GM21723 (cell line): ENCODE results near the gene PLEKHG4B.
"Not testable (repeated sequence)": the region's sequence is repeated elsewhere in the genome, so short reads cannot be mapped to it uniquely, and the experiment has no call there.

Experiments
- ATAC-seq: cut with Tn5 transposase; IDR thresholded peaks from one replicate; pipeline ENCODE4 v1.9.1; 2021; ENCODE audit warnings: mild to moderate bottlenecking, moderate library complexity; ENCODE audit not compliant: unreplicated experiment

The PLEKHG4B gene

DNA sequence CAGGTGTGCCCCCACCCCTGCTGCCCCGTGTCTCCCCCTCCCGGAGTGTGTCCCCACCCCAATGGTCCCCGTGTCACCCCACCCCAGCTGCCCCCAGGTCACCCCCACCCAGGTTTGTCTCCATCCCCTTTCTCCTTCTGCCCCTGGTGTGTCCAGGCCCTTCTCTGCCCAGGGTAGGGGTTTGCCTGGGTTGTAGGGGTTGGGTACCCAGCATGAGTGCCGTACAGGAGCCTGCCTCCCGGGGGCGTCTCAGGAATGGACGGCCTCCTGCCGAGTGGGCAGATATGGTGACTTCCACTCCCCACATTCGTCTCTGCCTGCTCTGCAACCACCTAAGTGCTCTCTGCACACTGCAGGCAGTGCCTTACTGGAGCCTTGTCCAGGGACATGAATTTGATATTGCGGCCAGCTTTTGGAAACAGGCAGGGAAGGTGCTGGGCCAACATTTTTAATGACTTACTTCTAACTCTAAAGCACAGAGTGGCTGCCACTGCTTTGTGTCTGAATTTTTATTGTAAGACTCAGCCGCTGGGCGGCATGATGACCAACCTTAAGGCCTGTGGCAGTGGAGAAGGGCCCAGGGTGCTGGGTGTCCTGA lies 106.0 kb downstream of the PLEKHG4B start:
- ATAC-seq, result no peak

DNA sequence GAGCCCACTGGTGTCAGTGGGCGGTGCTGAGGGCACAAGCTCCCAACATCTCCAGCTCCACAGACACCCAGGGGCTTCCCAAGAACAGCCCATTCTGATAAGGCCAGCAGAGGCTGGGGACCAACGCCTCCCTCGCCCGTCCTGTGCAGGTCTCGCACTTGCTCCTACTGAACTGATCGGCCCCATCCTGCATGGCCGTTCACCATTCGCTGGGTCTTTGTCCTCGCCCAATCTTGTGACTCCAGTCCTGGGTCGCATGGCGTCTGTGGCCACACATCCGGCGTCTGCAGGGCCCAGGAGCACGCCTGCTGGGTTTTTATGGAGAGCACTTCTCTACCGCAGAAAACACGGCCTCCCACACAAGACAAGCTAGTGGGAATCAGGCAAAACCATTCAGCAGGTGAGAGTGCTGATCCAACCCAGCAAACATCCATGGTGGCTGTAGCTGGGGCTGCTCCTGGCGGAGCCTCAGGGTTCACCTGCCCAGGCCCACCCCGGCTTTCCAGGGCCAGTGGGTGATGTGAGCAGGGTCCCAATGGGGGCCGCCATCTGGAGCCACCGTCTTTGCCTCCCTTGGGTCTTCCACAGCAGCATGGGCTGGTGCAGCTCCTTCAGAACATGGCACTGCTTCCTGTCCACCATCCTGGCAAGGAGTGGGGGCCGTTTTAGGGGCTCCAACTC lies 106.7 kb downstream of the PLEKHG4B start:
- no peak for ATAC-seq

DNA sequence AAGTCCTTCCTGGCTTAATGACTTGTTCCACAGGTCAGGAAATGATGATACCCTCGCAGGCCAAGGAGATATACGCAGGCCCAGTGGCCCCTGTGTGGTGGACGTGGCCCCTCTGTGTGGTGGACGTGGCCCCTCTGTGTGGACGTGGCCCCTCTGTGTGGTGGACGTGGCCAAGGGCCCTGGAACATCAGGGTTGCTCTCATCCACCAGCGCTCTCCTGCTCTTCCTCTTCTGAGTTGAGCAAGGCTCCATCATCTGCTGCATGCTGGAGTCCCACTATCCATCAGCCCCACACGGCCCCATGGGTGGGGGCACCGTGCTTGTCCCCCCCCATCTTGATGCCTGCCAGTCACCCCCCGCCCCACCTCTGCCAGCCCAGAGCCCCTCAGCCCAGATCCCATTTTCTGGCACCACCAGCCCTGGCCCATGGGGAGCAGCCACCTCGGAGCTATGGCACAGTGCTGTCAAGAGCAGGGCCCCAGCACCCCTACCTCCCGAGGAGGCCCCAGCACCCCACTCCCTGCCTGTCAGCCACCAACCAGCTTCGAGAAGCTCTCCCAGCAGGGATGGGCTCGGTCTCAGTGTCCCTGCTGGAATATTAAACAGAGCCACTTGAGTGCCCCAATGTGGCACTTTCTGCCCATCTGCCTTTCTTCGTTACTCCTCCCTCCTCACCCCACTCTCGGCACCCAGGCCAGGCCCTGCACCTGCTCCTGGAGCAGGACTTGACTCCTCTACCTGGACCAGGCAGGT lies 107.4 kb downstream of the PLEKHG4B start:
- no peak for ATAC-seq

DNA sequence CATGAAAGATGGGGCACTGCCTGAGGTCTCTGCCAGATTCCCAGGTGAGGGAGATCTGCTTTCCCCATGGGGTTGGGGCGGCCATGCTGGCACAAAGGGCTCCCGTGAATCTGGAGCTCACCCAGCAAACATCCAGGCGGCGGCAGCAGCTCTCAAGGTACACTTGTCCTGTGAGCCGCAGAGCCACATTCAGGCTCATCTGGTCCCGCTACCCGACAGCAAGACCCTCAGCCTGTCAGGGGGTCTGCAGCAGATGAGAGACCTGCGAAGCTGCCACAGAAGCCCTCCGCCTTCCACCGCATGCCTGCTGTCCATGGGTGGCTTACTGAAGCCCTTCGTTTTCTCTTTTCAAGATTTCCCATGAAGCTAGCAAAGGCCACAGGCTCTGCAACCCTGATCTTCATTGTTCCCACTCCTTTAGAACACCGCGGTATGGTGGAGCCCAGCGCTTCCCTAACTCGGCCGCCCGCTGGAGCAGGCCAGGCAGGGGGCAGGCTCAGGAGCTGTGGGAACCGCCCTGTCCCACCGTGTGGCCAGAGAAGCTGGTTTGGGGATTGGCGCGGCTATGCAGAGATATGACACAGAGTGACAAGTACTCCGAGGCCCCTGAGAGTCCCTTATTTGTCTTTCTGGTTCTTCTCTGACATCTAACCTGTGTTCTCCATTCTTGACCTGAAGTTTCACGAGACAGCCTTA lies 108.1 kb downstream of the PLEKHG4B start:
- no peak for ATAC-seq

DNA sequence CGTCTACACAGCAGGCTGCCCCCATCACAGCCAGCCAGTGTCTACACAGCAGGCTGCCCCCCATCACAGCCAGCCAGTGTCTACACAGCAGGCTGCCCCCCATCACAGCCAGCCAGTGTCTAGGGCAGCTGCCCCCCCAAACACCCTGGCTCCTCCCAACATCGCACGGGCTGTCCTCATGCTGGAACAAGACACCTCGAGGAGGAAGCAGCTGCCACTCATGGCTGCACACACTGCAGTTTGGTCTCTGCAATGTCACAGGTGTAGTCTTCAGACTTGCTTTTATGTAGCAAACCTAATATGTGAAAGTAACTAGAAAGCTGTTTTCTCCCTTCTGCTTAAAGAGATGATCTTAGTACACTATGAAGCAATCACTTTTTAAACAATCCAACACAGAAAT lies 109.0 kb downstream of the PLEKHG4B start:
- ATAC-seq, result no peak

DNA sequence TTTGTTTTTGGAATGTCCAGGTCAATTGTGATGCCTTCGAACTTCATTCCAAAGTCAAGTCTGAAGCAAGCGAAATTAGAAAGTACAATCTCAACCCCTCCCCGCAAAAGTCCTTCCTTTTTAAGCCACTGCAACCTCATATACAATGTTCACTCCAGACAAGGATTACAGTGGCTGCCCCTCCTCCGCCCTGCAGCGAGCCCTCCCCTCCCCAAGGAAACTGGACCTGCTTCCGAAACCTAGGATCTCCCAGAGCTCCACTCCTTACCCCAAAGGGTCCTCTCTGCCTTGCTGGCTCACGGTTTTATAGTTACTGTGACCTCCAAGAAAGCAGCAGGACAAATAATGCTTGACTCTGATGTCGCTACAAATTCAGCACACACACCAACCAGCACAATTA lies 109.7 kb downstream of the PLEKHG4B start:
- ATAC-seq, result no peak

DNA sequence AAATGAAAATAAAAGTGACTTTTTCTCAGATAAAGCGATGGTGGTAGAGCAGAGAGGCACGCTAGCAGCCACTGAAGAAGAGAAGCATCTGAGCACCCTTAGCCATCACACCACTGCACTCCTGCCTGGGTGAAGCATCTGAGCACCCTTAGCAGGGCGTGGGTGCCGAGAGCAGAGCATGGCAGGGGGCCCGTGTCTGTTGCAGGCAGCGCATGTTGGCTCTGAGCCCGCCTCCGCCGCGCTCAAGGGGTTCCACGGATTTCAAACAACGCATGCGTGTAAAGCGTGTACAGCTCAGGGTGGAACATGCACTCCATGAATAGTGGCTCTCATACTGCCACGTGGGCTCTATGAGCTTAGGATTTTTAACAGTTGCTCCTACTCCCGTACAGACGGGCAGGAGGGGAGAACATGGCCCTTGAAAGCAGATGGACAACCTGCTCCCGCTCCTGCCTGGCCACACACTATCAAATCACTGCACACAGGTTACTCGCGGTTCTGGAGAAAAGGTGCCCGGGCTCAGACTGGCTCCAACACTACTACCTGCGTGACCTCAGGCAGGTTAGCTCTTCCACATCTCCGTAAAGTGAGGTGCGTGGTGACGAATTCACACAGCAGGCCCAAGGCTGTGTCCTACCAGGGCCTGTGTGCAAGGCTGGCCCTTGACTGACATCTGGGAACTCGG lies 111.4 kb downstream of the PLEKHG4B start:
- ATAC-seq, result no peak

DNA sequence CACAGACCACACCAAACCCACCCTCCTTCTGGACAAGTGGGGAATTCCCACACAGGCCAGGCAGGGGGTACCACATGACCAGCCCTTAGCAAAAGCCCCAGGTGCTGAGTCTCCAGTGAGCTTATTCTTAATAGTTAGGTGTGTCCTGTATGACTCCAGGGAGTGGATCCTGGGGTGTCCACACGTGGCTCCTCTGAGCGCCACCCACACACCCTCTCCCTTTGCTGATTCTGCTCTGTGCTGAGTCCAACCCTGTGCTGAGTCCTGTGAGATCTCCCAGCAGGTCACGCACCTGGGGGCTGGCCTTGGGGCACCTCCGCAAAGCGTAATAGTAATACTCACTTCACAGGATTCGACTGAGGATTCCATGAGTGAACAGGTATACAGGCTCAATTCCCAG lies 112.0 kb downstream of the PLEKHG4B start:
- no peak for ATAC-seq

DNA sequence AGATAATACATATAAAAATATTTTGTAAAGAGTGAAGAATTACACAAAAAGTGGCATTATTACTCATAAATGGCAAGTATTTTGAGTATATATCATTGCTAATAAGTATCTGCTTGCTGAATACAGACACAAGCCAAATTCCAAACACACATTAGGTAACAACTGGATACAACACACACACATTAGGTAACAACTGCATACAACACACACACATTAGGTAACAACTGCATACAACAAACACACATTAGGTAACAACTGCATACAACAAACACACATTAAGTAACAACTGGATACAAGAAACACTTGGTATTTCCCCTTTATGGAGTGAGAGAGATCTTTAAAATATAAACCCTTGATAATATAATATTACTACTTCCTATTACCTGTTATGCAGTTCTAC lies 112.5 kb downstream of the PLEKHG4B start:
- no peak for ATAC-seq

DNA sequence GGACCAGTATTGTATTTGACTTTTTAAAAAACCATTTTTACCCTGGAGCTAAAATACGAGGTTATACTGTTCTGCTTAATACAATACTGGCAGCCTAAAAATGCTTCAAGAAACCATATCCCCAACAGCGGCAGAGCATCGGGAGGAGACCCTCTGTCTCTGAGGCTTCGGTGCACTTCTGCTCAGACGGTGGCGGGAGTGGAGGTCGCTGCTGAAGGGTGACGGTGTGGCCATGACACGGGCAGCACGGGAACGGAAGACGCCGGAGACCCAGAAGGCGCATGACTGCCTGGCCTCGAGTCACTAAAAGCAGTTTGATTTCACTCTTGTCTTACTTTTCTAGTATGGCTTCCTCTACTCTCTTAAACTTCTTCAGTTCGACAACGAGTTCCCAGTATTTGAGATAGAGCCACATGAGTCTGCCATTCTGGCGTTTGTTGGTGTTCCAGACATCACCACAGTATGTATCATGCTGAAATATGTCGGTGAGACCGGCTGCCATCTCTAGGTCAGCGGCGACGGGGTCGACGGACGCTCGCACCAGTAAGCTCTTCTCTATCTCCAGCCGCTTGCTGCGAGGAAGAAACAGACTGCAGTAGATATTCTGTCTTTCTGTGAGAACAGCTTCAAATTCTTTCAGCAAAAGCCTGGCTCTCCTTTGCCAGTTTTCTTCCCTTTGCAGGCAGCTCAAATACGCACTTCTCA lies 113.2 kb downstream of the PLEKHG4B start:
- ATAC-seq, result no peak

DNA sequence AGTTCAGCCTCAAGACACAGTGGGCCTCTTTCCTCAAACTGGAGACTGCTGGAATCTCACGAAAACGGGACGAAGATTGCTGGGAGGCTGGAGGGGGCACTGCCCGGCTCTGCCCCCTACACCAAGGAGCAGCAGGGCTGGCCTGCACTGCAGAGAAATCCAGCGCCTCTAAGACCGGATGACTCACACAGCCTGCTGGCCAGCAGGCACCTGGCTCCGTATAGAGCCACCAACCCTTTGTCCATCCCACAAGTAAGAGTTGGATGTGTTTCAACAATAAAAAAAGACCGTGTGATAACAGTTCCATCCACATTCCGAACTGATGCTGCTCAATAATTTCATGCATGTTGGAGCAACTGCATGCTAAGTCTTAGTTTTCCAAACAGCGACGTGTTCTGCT lies 114.4 kb downstream of the PLEKHG4B start:
- no peak for ATAC-seq

DNA sequence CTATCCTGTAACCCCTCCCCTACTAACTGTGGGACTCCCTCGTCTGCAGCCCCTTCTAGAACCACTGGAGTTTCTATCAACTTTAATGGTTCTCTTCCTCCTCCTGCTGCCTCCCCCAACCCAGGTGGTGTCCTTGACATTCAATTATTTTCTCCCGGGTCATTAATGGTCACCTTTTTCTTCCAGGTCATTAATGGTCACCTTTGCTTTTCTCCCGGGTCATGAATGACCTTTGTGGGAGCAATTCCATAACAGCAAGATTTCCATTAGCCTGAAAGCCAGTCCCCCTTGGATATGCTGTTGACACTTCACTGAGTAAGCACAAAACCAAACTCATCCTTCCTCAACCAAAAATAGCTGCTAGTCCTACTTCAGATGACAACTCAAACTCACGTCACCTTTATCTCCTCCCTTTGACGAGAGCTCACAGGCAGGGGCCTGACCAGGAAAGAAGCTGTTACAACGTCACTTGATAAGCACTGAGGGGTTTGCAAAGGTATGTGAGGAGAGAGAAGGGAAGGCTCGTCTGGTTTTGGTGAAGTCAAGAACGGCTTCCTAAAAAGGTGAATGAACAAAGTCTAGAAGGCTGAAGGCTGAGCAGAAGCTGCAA lies 115.1 kb downstream of the PLEKHG4B start:
- ATAC-seq, result no peak

DNA sequence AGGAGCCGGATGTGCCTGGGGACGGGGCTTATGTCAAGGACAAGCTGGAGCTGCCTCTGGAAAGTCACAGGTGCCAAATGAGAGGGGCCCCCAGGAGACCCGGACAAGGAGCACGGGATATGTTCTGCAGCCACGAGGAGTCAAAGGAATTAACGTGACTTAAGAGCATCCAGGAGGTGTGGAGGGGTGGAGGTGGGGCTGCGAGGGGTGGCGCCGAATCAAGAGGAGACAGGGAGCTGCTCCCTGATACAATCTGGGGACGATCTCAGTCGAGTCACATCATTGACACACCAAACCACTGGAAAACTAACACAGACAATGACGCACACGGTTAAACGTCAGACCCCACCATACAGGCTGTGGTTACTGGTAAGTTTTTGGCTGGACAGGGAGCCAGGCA lies 115.6 kb downstream of the PLEKHG4B start:
- ATAC-seq, result no peak

DNA sequence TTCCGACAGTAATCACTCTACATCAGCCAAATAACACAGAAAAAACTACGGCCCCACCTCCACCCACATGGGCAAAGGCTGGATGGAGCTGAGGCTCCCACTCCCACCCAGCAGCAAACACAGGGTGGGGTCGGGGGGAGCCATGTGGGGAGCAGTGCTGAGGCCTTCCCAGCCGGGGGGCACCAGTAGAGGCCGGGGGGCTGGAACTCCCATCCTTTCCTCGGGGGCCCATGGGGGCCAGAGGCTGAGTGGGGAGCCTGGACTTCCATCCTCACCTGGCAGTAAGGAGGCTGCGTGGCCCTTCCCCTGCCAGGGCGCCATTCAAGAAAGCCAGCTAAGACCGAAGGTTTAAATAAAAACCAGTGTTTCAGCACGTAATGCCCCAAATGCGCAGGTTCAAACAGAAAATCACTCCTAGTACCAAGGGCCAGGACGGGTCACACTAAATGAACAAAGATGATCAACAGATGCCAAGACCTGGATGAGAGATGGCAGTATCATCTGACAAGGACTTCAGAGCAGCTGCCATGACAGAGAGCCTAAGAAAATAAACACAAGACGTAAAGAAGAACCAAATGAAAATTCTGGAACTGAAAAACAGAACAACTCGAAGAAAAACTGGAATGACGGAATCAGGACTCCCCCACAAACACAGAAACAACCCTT lies 116.6 kb downstream of the PLEKHG4B start:
- ATAC-seq, result no peak

DNA sequence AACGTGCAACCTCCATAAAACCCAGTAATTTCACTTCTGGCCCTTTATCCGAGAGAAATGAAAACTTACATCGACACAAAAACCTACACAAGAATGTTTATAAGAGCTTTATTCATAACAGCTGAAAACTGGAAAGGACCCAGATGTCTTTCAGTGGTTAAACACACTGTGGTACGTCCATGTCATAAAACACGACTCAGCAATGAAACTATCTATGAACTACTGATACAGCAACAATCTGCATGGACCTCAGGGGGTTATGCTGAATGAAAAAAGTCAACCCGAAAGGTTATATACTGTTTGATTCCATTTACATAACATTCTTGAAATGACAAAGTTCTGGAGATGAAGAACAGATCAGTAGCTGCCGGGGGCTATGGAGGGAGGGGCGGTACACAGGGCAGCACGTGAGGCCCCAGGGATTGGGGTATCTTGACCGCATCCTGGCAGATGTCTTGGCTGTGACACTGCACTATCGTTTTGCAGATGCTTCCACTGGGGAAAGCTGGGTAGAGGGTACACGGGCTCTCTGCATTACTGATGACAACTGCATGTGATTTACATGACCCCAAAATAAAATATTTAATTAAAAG lies 121.9 kb downstream of the PLEKHG4B start:
- no peak for ATAC-seq

DNA sequence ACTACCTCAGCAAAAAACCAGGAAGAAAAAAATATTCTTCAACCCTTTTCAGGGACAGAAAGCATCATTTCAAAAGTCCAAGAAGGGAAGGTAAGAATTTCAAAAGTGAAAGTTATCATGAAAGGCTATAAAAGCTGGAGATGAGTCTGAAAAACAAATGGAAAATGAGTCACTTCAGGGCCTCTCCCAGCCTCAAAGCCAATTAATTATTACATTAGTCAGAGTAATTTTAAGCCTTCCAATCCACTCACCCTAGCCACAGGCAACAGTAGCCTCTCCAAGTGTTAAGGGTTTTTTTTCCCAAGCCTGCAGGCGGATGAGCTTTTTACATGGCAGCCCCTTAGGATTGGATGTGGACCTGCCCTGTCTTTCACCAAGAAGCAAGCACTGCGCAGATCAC lies 123.3 kb downstream of the PLEKHG4B start:
- ATAC-seq, result not testable (repeated sequence)

DNA sequence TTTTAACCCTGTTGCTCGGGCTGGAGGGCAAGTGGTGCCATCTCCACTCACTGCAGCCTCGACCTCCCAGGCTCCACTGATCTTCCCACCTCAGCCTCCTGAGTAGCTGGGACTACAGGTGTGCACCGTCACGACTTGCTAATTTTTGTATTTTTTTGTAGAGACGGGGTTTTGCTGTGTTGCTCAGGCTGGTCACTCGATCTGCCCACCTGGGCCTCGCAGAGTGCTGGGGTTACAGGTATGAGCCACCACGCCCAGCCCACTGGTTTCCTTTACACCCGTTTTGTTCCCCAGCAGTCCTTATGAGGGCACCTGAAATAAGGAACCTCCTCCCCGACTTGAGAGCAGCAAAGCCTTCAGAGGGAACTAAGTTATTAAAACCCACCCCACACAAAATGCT lies 124.1 kb downstream of the PLEKHG4B start:
- not testable (repeated sequence) for ATAC-seq

DNA sequence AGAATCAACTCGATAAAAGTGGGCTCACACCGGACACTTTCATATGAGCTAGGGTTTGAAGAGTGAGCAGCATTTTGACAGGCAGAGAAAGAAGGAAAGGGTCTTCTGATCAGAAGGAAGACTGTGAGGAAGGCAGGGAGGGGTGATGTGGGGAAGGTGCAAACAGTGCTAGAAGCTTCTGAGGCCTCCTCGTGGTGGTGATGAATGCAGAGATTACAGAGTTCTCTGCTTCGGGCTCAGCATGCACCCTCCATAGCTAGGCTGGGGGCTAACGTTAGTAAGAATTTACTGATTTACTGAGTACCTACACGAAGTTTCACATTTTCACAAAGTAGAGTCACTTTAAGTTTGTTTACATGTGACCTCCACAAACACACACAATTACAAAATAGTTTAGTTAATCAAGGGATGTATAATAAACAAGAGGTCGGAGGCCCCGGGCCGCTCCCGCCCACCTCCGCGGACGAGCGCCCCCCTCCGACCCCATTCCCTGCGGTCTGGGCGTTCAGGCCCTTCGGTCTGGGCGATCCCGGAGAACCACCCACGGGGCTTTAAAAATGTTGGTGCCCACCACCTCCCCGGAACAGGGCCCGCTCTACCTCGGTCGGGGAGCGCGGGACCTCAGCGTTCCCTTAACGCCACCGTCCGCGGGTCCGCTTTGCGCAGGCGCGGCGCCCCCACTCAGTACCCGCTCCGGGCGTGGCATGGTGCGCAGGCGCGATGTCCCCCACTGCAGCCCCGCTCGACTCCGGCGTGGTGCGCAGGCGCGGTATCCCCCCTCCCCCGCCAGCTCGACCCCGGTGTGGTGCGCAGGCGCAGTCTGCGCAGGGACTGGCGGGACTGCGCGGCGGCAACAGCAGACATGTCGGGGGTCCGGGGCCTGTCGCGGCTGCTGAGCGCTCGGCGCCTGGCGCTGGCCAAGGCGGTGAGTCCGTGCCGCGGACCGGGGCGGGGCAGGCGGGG lies 125.8 kb downstream of the PLEKHG4B start, which contains the start of the genes CCDC127 and SDHA:
CCDC127 (minus strand) TSS at position 660 of the 963 bp plus-strand sequence. CDS start 1,304 bp downstream, outside the sequence.
SDHA (plus strand) TSS at position 827 of the 963 bp plus-strand sequence; CDS start at position 863, 36 bp downstream.
- ATAC-seq, result peak; percentile 74
